Liver (tissue), 10 donors: ENCODE measurements around the gene SAAL1. TPM values are rescaled to one million over a fixed set of nuclear protein-coding genes. Genes with fewer than 3 reads are reported as not detected.

Experiments used
- DNase-seq: peaks from one replicate; pipeline ENCODE4 v3.0.0-alpha.2; 2017; ENCODE audit warnings: low spot score
- H3K27ac ChIP-seq, 2 donors: one replicate each; pipeline ENCODE4 v1.7.0; 2013; ENCODE audit warnings: inconsistent platforms in 2 of 2, low read length in 2 of 2, control low read depth in 1 of 2, low read depth in 1 of 2, mild to moderate bottlenecking in 1 of 2
- H3K27me3 ChIP-seq, 4 donors: one replicate each; pipeline versions ENCODE4 v1.6.1 to v1.7.0; 2013; ENCODE audit warnings: low read length in 3 of 4, inconsistent platforms in 1 of 4, mild to moderate bottlenecking in 1 of 4, moderate library complexity in 1 of 4; ENCODE audit not compliant: control insufficient read depth in 4 of 4, insufficient read depth in 4 of 4
- H3K36me3 ChIP-seq, 4 donors: one replicate each; pipeline versions ENCODE4 v1.6.1 to v1.7.0; 2013; ENCODE audit warnings: low read length in 3 of 4, mild to moderate bottlenecking in 3 of 4, low read depth in 1 of 4, moderate library complexity in 1 of 4; ENCODE audit not compliant: control insufficient read depth in 4 of 4, insufficient read depth in 3 of 4
- H3K4me1 ChIP-seq, 4 donors: one replicate each; pipeline versions ENCODE4 v1.6.1 to v1.7.0; 2013; ENCODE audit warnings: low read length in 3 of 4, mild to moderate bottlenecking in 3 of 4, moderate library complexity in 1 of 4; ENCODE audit not compliant: control insufficient read depth in 4 of 4, insufficient read depth in 4 of 4
- H3K4me3 ChIP-seq, 3 donors: one replicate each; pipeline versions ENCODE4 v1.6.1 to v1.7.0; 2013; ENCODE audit warnings: low read length in 3 of 3, control low read depth in 1 of 3, low read depth in 1 of 3, mild to moderate bottlenecking in 1 of 3
- H3K9ac ChIP-seq, 2 donors: one replicate each; pipeline ENCODE4 v1.7.0; 2013; ENCODE audit warnings: low read length in 2 of 2, mild to moderate bottlenecking in 2 of 2, moderate library complexity in 2 of 2, control low read depth in 1 of 2, low read depth in 1 of 2
- H3K9me3 ChIP-seq, 4 donors: one replicate each; pipeline versions ENCODE4 v1.6.1 to v1.7.0; 2013; ENCODE audit warnings: low read length in 3 of 4; ENCODE audit not compliant: control insufficient read depth in 4 of 4
- ATF3 ChIP-seq: IDR thresholded peaks from 2 replicates; pipeline ENCODE4 v1.6.1; 2016; ENCODE audit warnings: antibody characterized with exemption
- FOXA1 ChIP-seq: IDR thresholded peaks from 2 replicates; pipeline ENCODE4 v1.6.1; 2016; ENCODE audit warnings: antibody characterized with exemption
- GABPA ChIP-seq, 2 donors: IDR thresholded peaks in 1 of 2; conservative IDR thresholded peaks in 1 of 2; 2 replicates each; pipeline ENCODE4 v1.6.1; 2016; ENCODE audit warnings: antibody characterized with exemption in 2 of 2, mild to moderate bottlenecking in 1 of 2, moderate library complexity in 1 of 2
- HNF4A ChIP-seq, 2 donors: conservative IDR thresholded peaks; 2 replicates each; pipeline ENCODE4 v1.6.1; 2016; ENCODE audit warnings: antibody characterized with exemption in 2 of 2, mild to moderate bottlenecking in 2 of 2
- HNF4G ChIP-seq: IDR thresholded peaks from 2 replicates; pipeline ENCODE4 v1.6.1; 2016; ENCODE audit warnings: antibody characterized with exemption
- JUND ChIP-seq, 2 donors: IDR thresholded peaks; 2 replicates each; pipeline ENCODE4 v1.6.1; 2016; ENCODE audit warnings: antibody characterized with exemption in 2 of 2
- MAX ChIP-seq: IDR thresholded peaks from 2 replicates; pipeline ENCODE4 v1.6.1; 2016; ENCODE audit warnings: antibody characterized with exemption
- RAD21 ChIP-seq, 2 donors: IDR thresholded peaks; 2 replicates each; pipeline ENCODE4 v1.6.1; 2016; ENCODE audit warnings: antibody characterized with exemption in 2 of 2, mild to moderate bottlenecking in 2 of 2
- REST ChIP-seq: IDR thresholded peaks from 2 replicates; pipeline ENCODE4 v1.6.1; 2016; ENCODE audit warnings: antibody characterized with exemption, mild to moderate bottlenecking
- SP1 ChIP-seq: IDR thresholded peaks from 2 replicates; pipeline ENCODE4 v1.6.1; 2018; ENCODE audit warnings: antibody characterized with exemption, mild to moderate bottlenecking
- ZBTB33 ChIP-seq: IDR thresholded peaks from 2 replicates; pipeline ENCODE4 v1.6.1; 2016; ENCODE audit warnings: antibody characterized with exemption
- polyA plus RNA-seq, 2 donors: library from polyadenylated mRNA; stranded (reverse) in 1 of 2; unstranded in 1 of 2; fragments of 200-250 nt in 1 of 2; fragments of >200 nt in 1 of 2; fragmentation: Nextera tagmentation in 1 of 2; extraction: Ambion mirVana in 1 of 2; gene quantifications; one replicate each; pipeline versions ENCODE4 v1.2.1 to v1.2.3, GENCODE V29; 2013 to 2015
- small RNA-seq: library from RNA; depleted of rRNA; stranded (forward); fragments of <200 nt; gene quantifications from one replicate; pipeline ENCODE3, GENCODE V24; 2014
- total RNA-seq, 2 donors: library from RNA; depleted of rRNA; stranded (reverse); fragments of >200 nt; gene quantifications; one replicate each; pipeline ENCODE4 v1.2.3, GENCODE V29; 2014
- donor health status: healthy.
- donor health status: healthy.
- donor health status: healthy.
- donor health status: healthy.
- donor health status: healthy.

Gene SAAL1
- total and polyA plus RNA-seq, 4 donors: 3.6 to 10.6 (median 5.0) TPM

- Histone ChIP-seq H3K27me3 (no peaks in the 10 kb centered on the region), H3K4me1 (no peaks in the 10 kb centered on the region), H3K36me3 (no peaks in the 10 kb centered on the region), H3K9ac (no peak overlapping the region), H3K9me3 (no peaks in the 10 kb centered on the region), H3K27ac (no peak overlapping the region), H3K4me3 (no peak overlapping the region)
- no peak for TF ChIP-seq ZBTB33
- no peak for TF ChIP-seq FOXA1
- no peak for TF ChIP-seq RAD21 (IDR thresholded peaks at IDR 0.05)
- no peak for TF ChIP-seq HNF4A (conservative IDR thresholded peaks at IDR 0.05)
- no peak for TF ChIP-seq GABPA (IDR thresholded peaks at IDR 0.05 in 1 of 2, conservative IDR thresholded peaks at IDR 0.05 in 1 of 2)
- no peak for TF ChIP-seq SP1
- TF ChIP-seq ATF3: no peak
- TF ChIP-seq MAX: no peak
- TF ChIP-seq REST: no peak
- no peak for TF ChIP-seq HNF4G
- TF ChIP-seq JUND (IDR thresholded peaks at IDR 0.05): no peak
- no peak for DNase-seq
Observed at GRCh38 chr11:18036456-18036855, 69.4 kb downstream of the SAAL1 start.

Small RNAs within 50 kb of the gene (small RNA-seq; reads per million reads assigned to genes)
- not detected for gene HIGD1AP5

Other genes with a start within 250 kb of the SAAL1 start
- 10 to 100 TPM; 12.9 to 13.9 TPM for gene SERGEF, start 93.0 kb downstream of the SAAL1 start, total RNA-seq
- 10 to 100 TPM; 12.0 to 17.9 TPM for gene SERGEF, start 93.0 kb downstream of the SAAL1 start, polyA plus RNA-seq
- gene TPH1, start 59.8 kb downstream of the SAAL1 start, total RNA-seq: under 1 TPM; 0.17 to 0.19 TPM
- under 1 TPM; 0.01 to 0.04 TPM for gene TPH1, start 59.8 kb downstream of the SAAL1 start, polyA plus RNA-seq
- not detected for gene MRGPRX3, start 26.5 kb upstream of the SAAL1 start, total RNA-seq
- gene MRGPRX3, start 26.5 kb upstream of the SAAL1 start, polyA plus RNA-seq: not detected
- gene MRGPRX4, start 66.8 kb upstream of the SAAL1 start, total RNA-seq: not detected
- not detected for gene MRGPRX4, start 66.8 kb upstream of the SAAL1 start, polyA plus RNA-seq
- 100 to 1,000 TPM in 1 of 2 donors, 10 to 100 TPM in 1; 84.9 to 792 TPM for gene SAA4, start 130.7 kb upstream of the SAAL1 start, total RNA-seq
- gene SAA4, start 130.7 kb upstream of the SAAL1 start, polyA plus RNA-seq: 1,000 to 10,000 TPM; 1,462 to 4,017 TPM
- over 10,000 TPM in 1 of 2 donors, 1 to 10 TPM in 1; 6.4 to 27,037 TPM for gene SAA2, start 142.6 kb upstream of the SAAL1 start, total RNA-seq
- over 10,000 TPM; 14,460 to 26,704 TPM for gene SAA2, start 142.6 kb upstream of the SAAL1 start, polyA plus RNA-seq
- over 10,000 TPM in 1 of 2 donors, 10 to 100 TPM in 1; 20.4 to 17,739 TPM for gene SAA1, start 160.2 kb upstream of the SAAL1 start, total RNA-seq
- gene SAA1, start 160.2 kb upstream of the SAAL1 start, polyA plus RNA-seq: over 10,000 TPM; 24,385 to 33,277 TPM
- gene HPS5, start 216.1 kb upstream of the SAAL1 start, total RNA-seq: 100 to 1,000 TPM in 1 of 2 donors, 10 to 100 TPM in 1; 15.7 to 134 TPM
- 10 to 100 TPM; 21.9 to 26.5 TPM for gene HPS5, start 216.1 kb upstream of the SAAL1 start, polyA plus RNA-seq
- gene GTF2H1, start 216.5 kb upstream of the SAAL1 start, total RNA-seq: 10 to 100 TPM; 25.4 to 37.7 TPM
- 10 to 100 TPM; 11.9 to 12.0 TPM for gene GTF2H1, start 216.5 kb upstream of the SAAL1 start, polyA plus RNA-seq